ENCODE data around the gene HSPA1A.
"Not testable (repeated sequence)": the region's sequence is repeated elsewhere in the genome, so short reads cannot be mapped to it uniquely, and the experiment has no call there.

DNA sequence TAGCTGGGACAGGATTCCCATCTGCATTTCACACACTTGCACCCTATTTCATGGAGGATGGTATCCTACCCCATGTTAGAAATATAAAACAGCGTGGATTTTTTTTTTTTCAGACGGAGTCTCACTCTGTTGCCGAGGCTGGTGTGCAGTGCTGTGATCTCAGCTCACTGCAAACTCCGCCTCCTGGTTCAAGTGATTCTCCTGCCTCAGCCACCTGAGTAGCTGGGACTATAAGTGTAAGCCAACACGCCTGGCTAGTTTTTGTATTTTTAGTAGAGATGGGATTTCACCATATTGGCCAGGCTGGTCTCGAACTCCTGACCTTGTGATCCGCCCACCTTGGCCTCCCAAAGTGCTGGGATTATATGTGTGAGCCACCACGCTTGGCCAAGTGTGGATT is 42.4 kb downstream of the HSPA1A start:
- TF ChIP-seq, protein P1, sequence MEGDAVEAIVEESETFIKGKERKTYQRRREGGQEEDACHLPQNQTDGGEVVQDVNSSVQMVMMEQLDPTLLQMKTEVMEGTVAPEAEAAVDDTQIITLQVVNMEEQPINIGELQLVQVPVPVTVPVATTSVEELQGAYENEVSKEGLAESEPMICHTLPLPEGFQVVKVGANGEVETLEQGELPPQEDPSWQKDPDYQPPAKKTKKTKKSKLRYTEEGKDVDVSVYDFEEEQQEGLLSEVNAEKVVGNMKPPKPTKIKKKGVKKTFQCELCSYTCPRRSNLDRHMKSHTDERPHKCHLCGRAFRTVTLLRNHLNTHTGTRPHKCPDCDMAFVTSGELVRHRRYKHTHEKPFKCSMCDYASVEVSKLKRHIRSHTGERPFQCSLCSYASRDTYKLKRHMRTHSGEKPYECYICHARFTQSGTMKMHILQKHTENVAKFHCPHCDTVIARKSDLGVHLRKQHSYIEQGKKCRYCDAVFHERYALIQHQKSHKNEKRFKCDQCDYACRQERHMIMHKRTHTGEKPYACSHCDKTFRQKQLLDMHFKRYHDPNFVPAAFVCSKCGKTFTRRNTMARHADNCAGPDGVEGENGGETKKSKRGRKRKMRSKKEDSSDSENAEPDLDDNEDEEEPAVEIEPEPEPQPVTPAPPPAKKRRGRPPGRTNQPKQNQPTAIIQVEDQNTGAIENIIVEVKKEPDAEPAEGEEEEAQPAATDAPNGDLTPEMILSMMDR (conservative IDR thresholded peaks at IDR 0.05; ENCODE audit: low read length) = not testable (repeated sequence)
- not testable (repeated sequence) for TF ChIP-seq EZH2phosphoT487 (IDR thresholded peaks at IDR 0.05; ENCODE audit: borderline replicate concordance, low read depth, low read length)

Measured in OCI-LY7 (cell line).